ENCODE data around the gene VSTM1. TPM values are rescaled to one million over a fixed set of nuclear protein-coding genes. Genes with fewer than 3 reads are reported as not detected.

The VSTM1 gene
- total and polyA plus RNA-seq, 2 of the 8 experiments (the other 6 are each of a cell fraction or from before 2014, with no cell fraction given) = 0.12 to 0.65 TPM

GRCh38 chr19:54109651-54110050, 46.0 kb upstream of the VSTM1 start:
- Histone ChIP-seq H3K79me1 (ENCODE audit: low read depth, low read length) (no peaks in the 10 kb centered on the region; the same call in 1 of the 2 replicates), H3K56ac (replicated peaks; ENCODE audit: insufficient read length, low read depth, low read length) (no peak overlapping the region), H4K20me1 (replicated peaks in 1 of 2; ENCODE audit: control insufficient read depth in 1 of 2, insufficient read depth in 2 of 2, low read length in 2 of 2) (peaks cover 3 to 16% of the 10 kb centered on the region in 2 experiments), H3K4me2 (ENCODE audit: insufficient read depth in 1 of 2, low read depth in 2 of 2, low read length in 2 of 2) (no peak overlapping the region), H2BK12ac (ENCODE audit: low read depth, low read length) (no peak overlapping the region), H4K5ac (ENCODE audit: insufficient read length, low read depth, low read length) (no peak overlapping the region), H3K27me3 (replicated peaks in 1 of 4; ENCODE audit: control insufficient read depth in 3 of 4, extremely low read depth in 1 of 4, insufficient read depth in 3 of 4, low read length in 3 of 4) (no peaks in the 10 kb centered on the region), H2BK120ac (replicated peaks; ENCODE audit: low read depth, low read length) (no peak overlapping the region), H4K8ac (ENCODE audit: extremely low read depth, insufficient read depth, low read length) (no peak overlapping the region), H3K18ac (ENCODE audit: extremely low read depth, low read length) (no peak overlapping the region), H3K4me3 (ENCODE audit: extremely low read depth in 1 of 4, insufficient read depth in 2 of 4, low read depth in 3 of 4, low read length in 4 of 4) (no peak overlapping the region), H3K79me2 (ENCODE audit: control insufficient read depth in 1 of 2, insufficient read depth in 2 of 2, low read length in 2 of 2) (no peaks in the 10 kb centered on the region), H3K9ac (replicated peaks in 1 of 4; ENCODE audit: extremely low read depth in 1 of 4, low read depth in 3 of 4, low read length in 3 of 4) (no peak overlapping the region), H3K4ac (replicated peaks; ENCODE audit: insufficient read length, low read depth, low read length) (no peak overlapping the region), H3K36me3 (ENCODE audit: control insufficient read depth in 2 of 4, insufficient read depth in 4 of 4, low read length in 3 of 4) (peaks cover 18 to 51% (median 46%) of the 10 kb centered on the region in 4 experiments), H3K14ac (ENCODE audit: insufficient read length) (no peak overlapping the region), H3K23ac (ENCODE audit: insufficient read length) (no peak overlapping the region), H2BK5ac (ENCODE audit: low read depth, low read length) (no peak overlapping the region), H2BK15ac (ENCODE audit: low read length) (no peak overlapping the region), H3K27ac (ENCODE audit: low read depth, low read length) (no peak overlapping the region), H2BK20ac (ENCODE audit: low read length) (no peak overlapping the region), H2AFZ (ENCODE audit: low read length) (no peak overlapping the region), H3K4me1 (replicated peaks in 1 of 4; ENCODE audit: control insufficient read depth in 3 of 4, insufficient read depth in 4 of 4, low read length in 3 of 4) (no peaks in the 10 kb centered on the region), H3K23me2 (ENCODE audit: low read depth, low read length) (peaks cover 4% of the 10 kb centered on the region; the same call in 1 of the 2 replicates), H2AK5ac (ENCODE audit: low read depth, low read length) (no peak overlapping the region), H4K91ac (replicated peaks; ENCODE audit: insufficient read length, low read length) (no peak overlapping the region), H3K9me3 (ENCODE audit: insufficient read depth in 2 of 2, low read depth in 1 of 2, low read length in 1 of 2) (no peaks in the 10 kb centered on the region)
- POLR2A ChIA-PET (ENCODE audit: partially characterized antibody) = interaction anchor here (0.7 to 9.2 kb wide), 6 partner anchors 7 to 129 kb away, joined by 3 to 116 read pairs (median 3); partner anchors contain the start of genes LENG1, PRPF31 and TFPT
- no peak for TF ChIP-seq MAX (IDR thresholded peaks at IDR 0.05)
- TF ChIP-seq ASH2L (IDR thresholded peaks at IDR 0.05; ENCODE audit: low read length) = no peak
- 0 out of 3 replicates have a peak, but pooled peaks of 1 of the 2 experiments have one; percentile 46 for TF ChIP-seq POLR2A (IDR thresholded peaks at IDR 0.05; ENCODE audit: control extremely low read depth in 1 of 2, low read depth in 2 of 2, low read length in 2 of 2)
- DNase-seq (ENCODE audit: low read depth in 1 of 2, low spot score in 2 of 2) (no peak), FAIRE-seq (no peak)
- CTCF ChIA-PET (ENCODE audit: partially characterized antibody) = no interaction called here
- 100% methylated on average over 5 of the region's 6 CpGs; no CpG with 5 or more reads in 1 of the 2 experiments for WGBS, 2 experiments (ENCODE audit: extremely low coverage in 1 of 2, insufficient coverage in 1 of 2, insufficient read length in 1 of 2, insufficient replicate concordance in 2 of 2, low coverage in 1 of 2, low lambda C conversion rate in 2 of 2, missing lambda C conversion rate in 1 of 2)
